GM21529 (cell line): ENCODE measurements around the gene FICD.

Experiments
- ATAC-seq: cut with Tn5 transposase; IDR thresholded peaks from one replicate; pipeline ENCODE4 v1.9.1; 2021; ENCODE audit not compliant: unreplicated experiment

FICD gene

GRCh38 chr12:108565146-108565545 lies 50.1 kb downstream of the FICD start:
- no peak for ATAC-seq

GRCh38 chr12:108565976-108566375 lies 50.9 kb downstream of the FICD start:
- no peak for ATAC-seq

GRCh38 chr12:108566452-108566851 lies 51.4 kb downstream of the FICD start:
- no peak for ATAC-seq

- peak; percentile 18 for ATAC-seq
These were observed 52.6 kb downstream of the FICD start for GRCh38 chr12:108567406-108568337.

GRCh38 chr12:108568338-108569154 lies 53.5 kb downstream of the FICD start:
- peak; percentile 82 for ATAC-seq
